KMS-11 (cell line): Measurements from ENCODE around the gene GRAP.

ENCODE experiments used
- H2AFZ ChIP-seq: fragments of 200-600 bp; sonication (generic); 2 replicates; pipeline ENCODE4 v1.6.1; 2016; ENCODE audit warnings: antibody characterized with exemption, mixed run types, low read depth
- H3K27ac ChIP-seq: fragments of 200-600 bp; sonication (generic); 2 replicates; pipeline ENCODE4 v1.6.1; 2016; ENCODE audit warnings: mild to moderate bottlenecking, mixed run types
- H3K27me3 ChIP-seq: fragments of 200-600 bp; sonication (generic); 2 replicates; pipeline ENCODE4 v1.6.1; 2017; ENCODE audit warnings: mild to moderate bottlenecking, low read depth, mixed run types, moderate library complexity; ENCODE audit not compliant: insufficient read depth
- H3K36me3 ChIP-seq: fragments of 200-600 bp; sonication (generic); 2 replicates; pipeline ENCODE4 v1.6.1; 2017; ENCODE audit warnings: mild to moderate bottlenecking, mixed run types; ENCODE audit not compliant: insufficient read depth
- H3K4me1 ChIP-seq: fragments of 200-600 bp; sonication (generic); 2 replicates; pipeline ENCODE4 v1.6.1; 2016; ENCODE audit warnings: mild to moderate bottlenecking, low read depth, mixed run types; ENCODE audit not compliant: poor library complexity, severe bottlenecking
- H3K4me2 ChIP-seq: fragments of 200-600 bp; sonication (generic); 2 replicates; pipeline ENCODE4 v1.7.0; 2016; ENCODE audit warnings: mild to moderate bottlenecking, mixed run types
- H3K4me3 ChIP-seq: fragments of 200-600 bp; sonication (generic); IDR thresholded peaks from 2 replicates; pipeline ENCODE4 v1.6.1; 2017; ENCODE audit warnings: low read depth, low read length, mixed read lengths; ENCODE audit not compliant: insufficient read depth
- H3K79me2 ChIP-seq: fragments of 200-600 bp; sonication (generic); 2 replicates; pipeline ENCODE4 v1.6.1; 2016; ENCODE audit warnings: low read depth, mixed run types; ENCODE audit not compliant: insufficient read depth
- H3K9ac ChIP-seq: fragments of 200-600 bp; sonication (generic); 2 replicates; pipeline ENCODE4 v1.6.1; 2016; ENCODE audit warnings: mild to moderate bottlenecking, mixed run types
- H4K20me1 ChIP-seq: fragments of 200-600 bp; sonication (generic); 2 replicates; pipeline ENCODE4 v1.6.1; 2016; ENCODE audit warnings: mild to moderate bottlenecking, mixed run types; ENCODE audit not compliant: insufficient read depth
- CTCF ChIP-seq: fragments of 200-600 bp; sonication (generic); conservative IDR thresholded peaks from 2 replicates; pipeline ENCODE4 v1.6.1; 2017; ENCODE audit warnings: low read depth, mild to moderate bottlenecking, antibody characterized with exemption, low read length, moderate library complexity, mixed read lengths

GRAP gene

DNA sequence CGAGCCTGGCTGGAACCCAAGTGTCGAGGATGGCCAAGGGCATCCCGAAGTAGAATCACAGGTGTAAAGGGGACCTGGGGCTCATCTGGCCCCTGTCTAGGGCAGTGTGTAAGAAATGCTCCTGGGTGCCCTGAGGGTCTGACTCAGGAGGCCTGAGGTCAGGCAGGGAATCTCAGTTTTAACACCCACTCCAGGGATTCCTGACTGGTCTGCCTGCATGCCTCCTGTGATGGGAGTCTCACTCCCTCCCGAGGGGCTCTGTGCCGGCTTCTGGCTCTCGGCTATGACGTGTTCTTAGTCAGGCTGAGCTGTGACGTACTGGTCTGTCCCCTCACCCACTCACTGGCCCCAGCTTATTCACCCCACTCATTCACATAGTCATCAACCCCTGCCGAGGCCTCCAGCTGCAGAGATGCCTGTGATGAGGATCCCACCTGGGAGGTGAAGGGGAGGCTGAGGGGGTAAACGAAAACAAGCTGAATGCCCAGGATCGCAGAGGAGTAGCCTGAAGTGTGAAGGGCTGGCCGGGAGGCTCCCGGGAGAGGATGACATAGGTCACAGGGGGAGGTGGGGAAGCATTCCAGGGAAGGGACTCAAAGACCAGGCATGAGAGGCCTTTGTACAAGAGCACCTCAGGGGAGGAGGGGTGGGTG lies 65.9 kb downstream of the GRAP start:
- H4K20me1 ChIP-seq = no peaks in the 10 kb centered on the region
- H3K4me3 ChIP-seq = no peak overlapping the region
- H2AFZ ChIP-seq = no peak overlapping the region
- H3K79me2 ChIP-seq = no peaks in the 10 kb centered on the region
- H3K4me2 ChIP-seq = no peak overlapping the region
- TF ChIP-seq CTCF = no peak
- no peaks in the 10 kb centered on the region for H3K36me3 ChIP-seq
- no peaks in the 10 kb centered on the region for H3K27me3 ChIP-seq
- H3K4me1 ChIP-seq = no peaks in the 10 kb centered on the region
- H3K27ac ChIP-seq = no peak overlapping the region
- no peak overlapping the region for H3K9ac ChIP-seq

GRCh38 chr17:18978655-18979054 lies 68.1 kb downstream of the GRAP start:
- Histone ChIP-seq H3K36me3 (no peaks in the 10 kb centered on the region), H3K9ac (no peak overlapping the region), H3K4me3 (no peak overlapping the region), H2AFZ (no peak overlapping the region), H3K4me1 (no peaks in the 10 kb centered on the region), H4K20me1 (no peaks in the 10 kb centered on the region), H3K79me2 (no peaks in the 10 kb centered on the region), H3K27me3 (no peaks in the 10 kb centered on the region), H3K27ac (no peak overlapping the region), H3K4me2 (no peak overlapping the region)
- TF ChIP-seq CTCF = no peak

GRCh38 chr17:18978050-18978449 lies 68.7 kb downstream of the GRAP start:
- Histone ChIP-seq H3K4me3 (no peak overlapping the region), H3K9ac (no peak overlapping the region), H2AFZ (no peak overlapping the region), H3K79me2 (no peaks in the 10 kb centered on the region), H3K27ac (no peak overlapping the region), H3K27me3 (no peaks in the 10 kb centered on the region), H4K20me1 (no peaks in the 10 kb centered on the region), H3K4me2 (no peak overlapping the region), H3K36me3 (no peaks in the 10 kb centered on the region), H3K4me1 (no peaks in the 10 kb centered on the region)
- no peak for TF ChIP-seq CTCF

DNA sequence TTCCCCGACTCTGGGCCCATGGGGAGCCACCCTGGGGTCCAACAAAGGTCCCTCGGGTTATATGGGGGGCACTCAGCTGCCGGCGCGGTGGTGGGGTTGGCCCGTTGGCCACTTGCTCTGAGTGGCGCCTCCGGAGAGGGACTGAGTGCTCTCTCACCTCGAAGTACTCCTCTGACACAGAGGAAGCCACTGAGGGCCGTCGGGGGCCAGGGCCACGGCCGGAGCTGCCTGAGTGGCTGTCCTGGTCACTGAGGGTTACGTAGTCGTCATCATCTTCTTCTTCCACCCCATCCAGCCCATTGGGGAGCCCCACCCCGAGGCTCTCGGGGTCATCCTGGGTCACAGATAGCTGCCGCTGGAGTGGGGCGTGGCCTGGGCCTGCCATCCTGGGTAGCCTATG lies 69.1 kb downstream of the GRAP start:
- Histone ChIP-seq H3K36me3 (no peaks in the 10 kb centered on the region), H3K4me3 (no peak overlapping the region), H3K9ac (no peak overlapping the region), H3K79me2 (no peaks in the 10 kb centered on the region), H2AFZ (no peak overlapping the region), H3K27me3 (no peaks in the 10 kb centered on the region), H3K27ac (no peak overlapping the region), H3K4me1 (no peaks in the 10 kb centered on the region), H3K4me2 (no peak overlapping the region), H4K20me1 (no peaks in the 10 kb centered on the region)
- TF ChIP-seq CTCF = no peak
